AG10803 (cell line): ENCODE results near the gene GNB5.

ENCODE experiments used
- DNase-seq: peaks from one replicate; pipeline ENCODE4 v3.0.0; 2010; ENCODE audit warnings: low read depth
- H3K4me3 ChIP-seq: 2 replicates; pipeline ENCODE4 v1.5.1; 2011; ENCODE audit warnings: mild to moderate bottlenecking, low read length, control low read depth
- CTCF ChIP-seq: conservative IDR thresholded peaks from 2 replicates; pipeline ENCODE4 v1.5.1; 2011; ENCODE audit warnings: mild to moderate bottlenecking, low read length, control low read depth, inconsistent platforms

The GNB5 gene

GRCh38 chr15:52118969-52119749 lies 72.0 kb downstream of the GNB5 start:
- H3K4me3 ChIP-seq, result no peak overlapping the region
- no peak for DNase-seq
- no peak for TF ChIP-seq CTCF

- no peak overlapping the region for H3K4me3 ChIP-seq
- TF ChIP-seq CTCF, result no peak
- DNase-seq, result no peak
Observed at GRCh38 chr15:52117549-52117948, 73.6 kb downstream of the GNB5 start.

GRCh38 chr15:52115598-52116427 lies 75.4 kb downstream of the GNB5 start:
- TF ChIP-seq CTCF, result no peak
- DNase-seq, result no peak
- H3K4me3 ChIP-seq, result no peak overlapping the region

GRCh38 chr15:52114261-52115055 lies 76.7 kb downstream of the GNB5 start:
- no peak for DNase-seq
- TF ChIP-seq CTCF, result no peak
- no peak overlapping the region for H3K4me3 ChIP-seq

- no peak for TF ChIP-seq CTCF
- H3K4me3 ChIP-seq, result no peak overlapping the region
- no peak for DNase-seq
Observed at GRCh38 chr15:52113708-52114107, 77.5 kb downstream of the GNB5 start.

GRCh38 chr15:52113235-52113634 lies 78.0 kb downstream of the GNB5 start:
- peak; percentile 35 for DNase-seq
- TF ChIP-seq CTCF, result no peak
- H3K4me3 ChIP-seq, result no peak overlapping the region
